HG03432 (cell line): ENCODE data around the gene VRTN.

ENCODE experiments used
- ATAC-seq: cut with Tn5 transposase; IDR thresholded peaks from one replicate; pipeline ENCODE4 v1.9.1; 2021; ENCODE audit warnings: mild to moderate bottlenecking, moderate library complexity; ENCODE audit not compliant: unreplicated experiment

Gene VRTN

GRCh38 chr14:74392616-74393570 is 44.6 kb downstream of the VRTN start:
- ATAC-seq: no peak

GRCh38 chr14:74394549-74394948 is 46.3 kb downstream of the VRTN start:
- no peak for ATAC-seq

- no peak for ATAC-seq
These were observed 46.8 kb downstream of the VRTN start for GRCh38 chr14:74395094-74395493.

GRCh38 chr14:74400031-74400685 is 51.9 kb downstream of the VRTN start:
- ATAC-seq: no peak

GRCh38 chr14:74400919-74401503 is 52.7 kb downstream of the VRTN start:
- peak; percentile 2 for ATAC-seq

- peak; percentile 86 for ATAC-seq
These were observed 53.4 kb downstream of the VRTN start for GRCh38 chr14:74401504-74402241.

GRCh38 chr14:74402401-74403251 is 54.4 kb downstream of the VRTN start:
- ATAC-seq: no peak

- ATAC-seq: no peak
These were observed 55.5 kb downstream of the VRTN start for GRCh38 chr14:74403619-74404417.

- ATAC-seq: no peak
These were observed 56.2 kb downstream of the VRTN start for GRCh38 chr14:74404435-74404834.

GRCh38 chr14:74405663-74406062 is 57.4 kb downstream of the VRTN start:
- ATAC-seq: no peak

GRCh38 chr14:74407021-74407800 is 58.9 kb downstream of the VRTN start:
- no peak for ATAC-seq

GRCh38 chr14:74407801-74408154 is 59.5 kb downstream of the VRTN start:
- ATAC-seq: no peak

GRCh38 chr14:74408870-74409269 is 60.6 kb downstream of the VRTN start:
- ATAC-seq: no peak

GRCh38 chr14:74409441-74409840 is 61.2 kb downstream of the VRTN start:
- ATAC-seq: no peak
